ENCODE results near the gene PVALEF.
"Not testable (repeated sequence)": the region's sequence is repeated elsewhere in the genome, so short reads cannot be mapped to it uniquely, and the experiment has no call there.

The PVALEF gene

DNA sequence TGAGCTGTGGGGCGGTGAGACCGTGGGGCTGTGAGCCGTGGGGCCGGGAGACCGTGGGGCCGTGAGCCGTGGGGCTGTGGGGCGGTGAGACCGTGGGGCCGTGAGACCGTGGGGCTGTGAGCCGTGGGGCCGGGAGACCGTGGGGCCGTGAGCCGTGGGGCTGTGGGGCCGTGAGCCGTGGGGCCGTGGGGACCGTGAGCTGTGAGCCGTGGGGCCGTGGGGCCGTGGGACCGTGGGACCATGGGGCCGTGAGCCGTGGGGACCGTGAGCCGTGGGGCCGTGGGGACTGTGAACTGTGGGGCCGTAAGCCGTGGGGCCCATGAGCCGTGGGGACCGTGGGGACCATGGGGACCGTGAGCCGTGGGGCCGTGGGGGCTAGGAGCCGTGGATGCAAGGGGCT is 24.6 kb upstream of the PVALEF start:
- no peak for DNase-seq (ENCODE audit: low read depth, low spot score)
- no peak overlapping the region for H3K4me3 ChIP-seq (ENCODE audit: low read length)

DNA sequence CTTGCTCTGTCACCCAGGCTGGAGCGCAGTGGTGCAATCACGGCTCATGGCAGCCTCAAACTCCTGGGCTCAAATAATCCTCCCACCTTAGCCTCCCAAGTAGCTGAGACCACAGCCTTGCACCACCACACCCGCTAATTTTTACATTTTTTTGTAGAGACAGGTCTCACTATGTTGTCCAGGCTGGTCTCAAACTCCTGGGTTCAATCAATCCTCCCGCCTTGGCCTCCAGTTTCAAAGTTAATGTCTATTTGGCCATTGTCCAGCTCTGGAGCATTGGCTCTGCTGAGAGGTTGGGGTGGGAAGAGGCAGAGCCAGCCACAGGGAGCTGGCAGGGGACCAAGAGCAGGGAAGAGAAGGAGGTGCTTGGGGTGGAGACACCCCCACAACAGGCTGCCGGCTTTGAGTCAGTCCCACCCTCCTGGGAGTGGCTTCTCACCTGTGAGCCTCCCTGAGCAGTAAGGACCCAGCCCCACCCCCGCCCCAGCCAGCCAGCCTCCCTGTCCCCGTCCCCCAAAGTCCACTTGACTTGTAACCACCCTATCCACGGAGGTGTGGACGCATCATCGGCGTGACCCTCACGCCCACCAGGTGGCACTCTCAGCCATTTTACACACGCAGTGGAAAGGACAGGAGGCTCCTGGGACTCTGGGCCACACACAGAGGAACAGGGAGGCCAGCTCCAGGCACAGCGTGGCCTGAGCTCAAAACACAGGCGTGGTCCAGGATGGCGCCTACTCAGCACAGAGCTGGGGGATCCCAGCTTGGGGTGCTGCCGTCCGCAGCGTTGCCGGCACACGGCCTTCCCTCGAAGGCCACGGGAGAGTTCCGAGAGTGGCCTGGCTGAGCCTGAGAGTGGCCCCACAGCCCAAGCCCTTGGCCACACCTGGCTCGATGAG is 22.8 kb upstream of the PVALEF start:
- DNase-seq (ENCODE audit: low read depth, low spot score) = peak; percentile 29
- no peak overlapping the region for H3K4me3 ChIP-seq (ENCODE audit: low read length)

DNA sequence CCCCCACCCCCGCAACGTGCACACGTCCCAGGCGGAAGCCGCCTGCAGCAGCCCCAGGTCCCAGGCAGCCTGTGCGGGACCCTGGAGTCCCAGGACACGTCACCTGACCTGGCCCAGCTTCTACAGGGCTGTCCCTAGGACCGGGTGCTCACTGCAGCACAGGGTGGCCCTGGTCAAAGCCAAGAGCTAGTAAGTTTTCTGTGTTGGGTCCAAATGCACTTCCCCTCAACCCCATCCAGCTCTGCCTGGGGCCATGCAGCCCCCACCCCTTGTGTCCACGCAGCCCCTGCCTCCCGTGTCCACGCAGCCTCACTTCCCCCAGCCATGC is 22.1 kb upstream of the PVALEF start:
- no peak overlapping the region for H3K4me3 ChIP-seq (ENCODE audit: low read length)

DNA sequence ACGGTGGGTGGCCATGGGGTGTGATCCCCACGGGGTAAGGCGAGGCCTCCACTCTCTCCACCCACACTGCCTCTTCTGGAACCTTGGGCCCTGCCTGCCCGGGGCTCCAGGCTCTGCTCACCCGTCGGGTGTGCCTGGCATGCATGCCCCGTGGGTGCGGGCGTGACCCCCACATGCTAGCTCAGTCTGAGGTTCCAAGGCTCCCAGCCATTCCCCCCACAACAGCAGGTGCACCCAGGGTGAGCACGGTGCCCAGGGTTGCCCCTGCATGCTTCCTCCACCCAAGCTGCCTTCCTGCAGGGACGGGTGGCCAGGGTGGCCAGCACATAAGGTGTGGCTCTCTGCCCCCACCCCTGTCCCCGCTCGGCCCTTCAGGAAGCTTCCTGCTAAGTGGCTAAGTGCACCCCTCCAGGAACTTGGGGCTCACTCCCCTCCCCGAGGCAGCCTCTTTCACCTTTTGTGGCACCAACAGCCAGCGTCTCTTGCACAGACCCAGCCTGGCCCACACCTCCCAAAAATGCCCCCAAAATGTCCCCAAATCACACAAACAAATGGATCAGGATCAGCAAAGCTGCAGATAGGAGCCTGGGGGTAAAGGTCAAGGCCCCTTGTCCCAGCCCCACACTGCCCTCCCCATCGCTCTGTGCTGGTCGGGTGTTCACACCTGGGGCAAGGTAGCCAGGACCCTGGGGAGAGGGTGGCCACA is 21.4 kb upstream of the PVALEF start:
- DNase-seq (ENCODE audit: low read depth, low spot score) = no peak
- H3K4me3 ChIP-seq (ENCODE audit: low read length) = no peak overlapping the region

More for the DNA sequence above, 22.1 kb upstream of the PVALEF start:
- DNase-seq (ENCODE audit: low read depth, low spot score) = no peak

DNA sequence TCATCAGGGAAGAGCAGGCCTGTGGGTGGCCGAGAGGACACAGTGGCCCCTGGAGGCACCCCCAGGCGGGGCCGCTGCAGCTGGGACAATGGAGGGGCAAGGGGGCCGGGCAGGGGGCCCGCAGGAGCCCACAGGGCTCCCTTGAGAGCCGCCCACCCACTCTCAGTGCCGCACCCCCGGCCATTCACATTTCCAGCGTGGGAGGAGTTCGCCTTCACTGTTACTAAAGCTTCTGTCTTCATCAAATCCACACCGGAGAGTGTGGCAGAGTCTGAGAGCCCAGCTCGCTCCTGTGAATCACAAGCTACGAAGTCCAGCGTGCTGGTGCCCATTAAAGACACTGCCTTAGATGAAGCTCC is 20.9 kb upstream of the PVALEF start:
- DNase-seq (ENCODE audit: low read depth, low spot score) = no peak
- H3K4me3 ChIP-seq (ENCODE audit: low read length) = no peak overlapping the region

DNA sequence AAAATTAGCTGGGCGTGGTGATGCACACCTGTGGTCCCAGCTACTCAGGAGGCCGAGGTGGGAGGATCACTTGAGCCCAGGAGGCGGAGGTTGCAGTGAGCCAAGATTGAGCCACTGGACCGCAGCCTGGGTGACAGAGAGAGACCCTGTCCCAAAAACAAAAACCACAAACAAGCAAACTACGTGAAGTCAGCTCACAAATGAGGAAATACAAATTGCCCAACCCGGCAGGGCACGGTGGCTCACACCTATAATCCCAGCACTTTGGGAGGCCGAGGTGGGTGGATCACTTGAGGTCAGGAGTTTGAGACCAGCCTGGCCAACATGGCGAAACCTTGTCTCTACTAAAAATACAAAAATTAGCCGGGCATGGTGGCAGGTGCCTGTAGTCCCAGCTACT is 19.1 kb upstream of the PVALEF start:
- H3K4me3 ChIP-seq (ENCODE audit: low read length); DNase-seq (ENCODE audit: low read depth, low spot score): not testable (repeated sequence)

DNA sequence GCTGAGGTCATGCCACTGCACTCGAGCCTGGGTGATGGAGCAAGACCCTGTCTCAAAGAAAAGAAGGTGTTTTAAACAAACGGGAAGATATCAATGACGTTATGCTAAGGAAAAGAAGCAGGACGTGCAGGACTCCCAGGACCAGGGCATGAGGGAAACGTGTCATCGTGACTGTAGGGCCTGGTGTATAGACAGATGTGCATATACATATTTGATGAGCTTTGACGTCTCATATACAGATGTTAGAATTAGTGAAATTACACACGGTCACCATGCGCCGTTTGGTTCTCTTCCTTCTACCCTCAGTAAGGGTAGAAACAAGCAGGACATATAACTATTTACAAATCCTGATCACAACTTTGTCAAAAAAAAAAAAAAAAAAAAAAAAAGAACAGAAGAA is 17.6 kb upstream of the PVALEF start:
- no peak for DNase-seq (ENCODE audit: low read depth, low spot score)
- H3K4me3 ChIP-seq (ENCODE audit: low read length) = no peak overlapping the region

DNA sequence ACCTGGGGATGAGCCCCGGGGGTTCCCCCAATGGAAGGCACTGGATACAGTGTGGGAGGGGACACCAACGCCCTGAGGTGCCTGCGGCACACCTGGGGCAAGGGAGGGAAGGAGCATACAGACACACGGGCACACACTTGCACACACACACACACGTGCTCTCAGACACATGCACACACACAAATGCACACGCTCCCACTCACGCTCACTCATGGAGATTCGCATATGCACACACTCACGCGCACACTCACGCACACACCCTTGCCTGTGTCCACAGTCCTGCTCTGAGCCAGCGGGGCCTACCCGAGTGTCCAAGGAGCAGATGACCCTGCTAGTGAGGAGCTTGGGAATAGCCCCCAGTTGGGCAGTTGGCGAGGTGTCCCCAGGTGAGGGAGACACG is 16.7 kb upstream of the PVALEF start:
- no peak for DNase-seq (ENCODE audit: low read depth, low spot score)
- H3K4me3 ChIP-seq (ENCODE audit: low read length) = no peak overlapping the region

DNA sequence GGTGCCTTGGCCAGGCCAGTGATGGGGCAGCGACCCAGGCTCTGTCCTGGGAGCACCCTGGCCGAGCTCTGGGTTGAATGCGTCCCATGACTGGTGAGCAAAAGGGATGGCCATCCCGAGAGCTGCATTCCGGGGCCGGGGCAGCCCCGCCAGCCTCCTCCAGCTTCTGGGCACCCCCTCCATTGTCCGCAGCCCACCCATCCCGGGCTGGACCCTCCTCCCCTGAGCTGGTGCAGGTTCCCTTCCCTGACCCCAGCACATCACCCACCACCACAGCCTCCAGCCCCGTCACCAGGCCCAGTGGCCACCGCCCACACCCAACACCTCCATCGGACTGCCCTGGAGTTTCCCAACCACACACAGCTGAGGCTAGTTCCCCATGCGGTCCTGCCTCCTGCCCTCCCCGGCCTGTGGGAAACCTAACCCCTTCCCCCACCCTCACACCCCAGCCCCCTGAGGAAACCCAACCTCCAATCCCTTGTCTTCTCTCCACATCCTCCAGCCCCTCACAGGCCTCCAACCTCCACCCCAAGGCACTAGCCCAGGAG is 16.2 kb upstream of the PVALEF start:
- no peak overlapping the region for H3K4me3 ChIP-seq (ENCODE audit: low read length)
- no peak for DNase-seq (ENCODE audit: low read depth, low spot score)

DNA sequence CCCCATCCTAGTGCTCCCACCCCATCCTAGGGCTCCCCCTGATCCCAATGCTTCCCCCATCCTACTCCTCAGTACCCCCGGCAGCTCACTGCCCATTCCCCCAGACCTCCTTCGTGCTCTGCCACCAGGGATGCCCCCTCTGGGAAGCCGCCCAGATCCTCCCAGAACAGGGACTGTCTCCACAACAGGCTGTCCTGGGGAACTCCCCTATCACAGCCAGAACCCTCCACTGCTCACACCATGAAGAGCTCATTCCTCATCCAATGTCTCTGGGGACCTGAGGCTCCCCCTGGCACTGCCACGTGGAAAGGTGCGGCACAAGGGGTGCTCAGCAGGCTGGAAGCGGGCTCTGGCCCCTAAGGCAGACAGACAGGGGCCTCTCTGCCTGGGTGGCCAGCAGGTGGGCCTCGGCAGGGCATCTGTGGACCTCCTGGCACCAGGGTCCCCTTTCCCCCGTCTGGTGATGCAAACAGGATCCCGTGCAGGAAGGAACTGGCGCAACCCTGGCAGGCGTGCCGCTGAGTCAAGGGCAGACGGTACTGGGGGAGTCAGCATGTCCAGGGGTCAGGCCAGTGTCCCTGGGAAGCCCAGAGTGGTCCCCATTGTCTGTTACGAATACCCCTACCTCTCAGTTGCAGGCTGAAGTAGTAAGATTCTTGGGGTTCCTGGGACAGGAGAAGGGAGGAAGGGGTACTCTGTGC is 14.8 kb upstream of the PVALEF start:
- no peak overlapping the region for H3K4me3 ChIP-seq (ENCODE audit: low read length)
- no peak for DNase-seq (ENCODE audit: low read depth, low spot score)

DNA sequence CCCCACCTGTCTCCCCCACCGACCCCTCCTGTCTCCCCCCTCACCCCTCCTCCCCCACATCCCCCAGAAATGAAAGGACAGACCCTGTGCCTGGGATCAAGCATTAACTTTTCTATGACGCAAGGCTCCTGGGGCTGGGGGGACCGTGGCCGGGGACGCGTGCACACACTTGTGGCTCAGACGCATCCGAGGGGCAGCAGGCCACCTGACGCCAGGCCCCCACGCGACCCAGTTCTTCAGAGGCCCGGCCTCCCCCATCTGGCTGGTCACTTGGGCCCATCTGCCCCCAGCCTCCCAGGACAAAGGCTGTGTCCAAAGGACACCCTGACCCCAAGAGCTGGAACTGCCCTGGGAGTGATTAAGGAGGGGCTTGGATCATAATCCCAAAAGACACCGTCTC is 14.0 kb upstream of the PVALEF start:
- DNase-seq (ENCODE audit: low read depth, low spot score) = no peak

DNA sequence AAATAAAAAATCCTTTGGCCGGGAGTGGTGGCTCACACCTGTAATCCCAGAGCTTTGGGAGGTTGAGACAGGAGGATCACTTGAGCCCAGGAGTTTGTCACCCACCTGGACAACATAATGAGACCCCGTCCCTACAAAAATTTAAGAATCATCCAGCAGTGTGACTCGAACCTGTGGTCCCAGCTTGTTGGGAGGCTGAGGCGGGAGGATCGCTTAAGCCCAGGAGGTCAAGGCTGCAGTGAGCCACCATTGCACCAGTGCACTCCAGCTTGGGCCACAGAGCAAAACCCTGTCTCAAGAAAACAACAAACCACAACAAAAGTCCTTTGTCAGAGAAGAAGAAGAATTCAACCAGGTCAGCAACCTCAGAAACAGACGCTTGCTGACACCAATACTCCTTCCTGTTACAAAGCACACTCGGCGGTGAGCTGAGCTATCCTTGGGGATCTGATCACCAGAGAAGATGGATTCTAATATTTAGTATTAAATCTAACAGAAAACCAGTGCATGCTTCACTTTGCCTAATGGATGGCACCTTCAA is 12.9 kb upstream of the PVALEF start:
- no peak for DNase-seq (ENCODE audit: low read depth, low spot score)

More for the DNA sequence above, 14.0 kb upstream of the PVALEF start:
- H3K4me3 ChIP-seq (ENCODE audit: low read length) = no peak overlapping the region

DNA sequence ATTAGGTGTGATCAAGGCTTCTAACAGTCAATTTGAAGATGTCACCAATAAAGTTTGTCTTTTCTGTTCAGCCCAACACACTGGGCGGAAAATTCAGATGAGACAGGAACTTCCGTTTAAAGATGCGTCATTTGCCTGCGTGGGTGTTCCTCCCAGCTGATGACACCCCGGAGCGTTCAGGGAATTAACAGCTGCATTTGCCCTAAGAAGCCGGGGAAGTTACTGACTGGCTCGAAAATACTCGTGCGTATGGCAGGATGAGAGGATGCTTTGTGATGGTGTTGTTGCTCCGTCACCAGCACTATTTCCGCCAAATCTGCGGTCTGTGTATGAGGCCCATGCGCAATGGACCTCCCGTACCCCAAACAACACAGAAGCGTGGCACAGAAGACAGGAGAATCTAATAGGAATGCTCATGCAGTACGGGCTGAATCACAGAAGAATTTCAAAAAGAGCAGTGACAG is 11.9 kb upstream of the PVALEF start:
- no peak for DNase-seq (ENCODE audit: low read depth, low spot score)

More for the DNA sequence above, 12.9 kb upstream of the PVALEF start:
- no peak overlapping the region for H3K4me3 ChIP-seq (ENCODE audit: low read length)

DNA sequence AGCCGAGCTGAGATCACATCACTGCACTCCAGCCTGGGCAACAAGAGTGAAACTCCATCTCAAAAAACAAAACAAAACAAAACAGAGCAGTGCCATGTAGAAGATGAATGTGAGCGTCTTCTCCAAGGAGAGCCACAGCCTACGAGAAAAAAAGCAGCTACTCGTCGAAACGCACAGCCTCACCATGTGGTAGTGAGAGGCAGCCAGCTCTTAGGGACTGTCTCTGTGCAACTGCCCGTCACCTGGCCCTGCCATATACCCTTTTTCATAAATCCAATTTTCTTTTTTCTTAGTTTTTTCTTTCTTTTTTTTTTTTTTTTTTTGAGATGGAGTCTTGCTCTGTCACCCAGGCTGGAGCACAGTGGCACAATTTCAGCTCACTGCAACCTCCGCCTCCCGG is 11.3 kb upstream of the PVALEF start:
- DNase-seq (ENCODE audit: low read depth, low spot score); H3K4me3 ChIP-seq (ENCODE audit: low read length): not testable (repeated sequence)

More for the DNA sequence above, 11.9 kb upstream of the PVALEF start:
- no peak overlapping the region for H3K4me3 ChIP-seq (ENCODE audit: low read length)

DNA sequence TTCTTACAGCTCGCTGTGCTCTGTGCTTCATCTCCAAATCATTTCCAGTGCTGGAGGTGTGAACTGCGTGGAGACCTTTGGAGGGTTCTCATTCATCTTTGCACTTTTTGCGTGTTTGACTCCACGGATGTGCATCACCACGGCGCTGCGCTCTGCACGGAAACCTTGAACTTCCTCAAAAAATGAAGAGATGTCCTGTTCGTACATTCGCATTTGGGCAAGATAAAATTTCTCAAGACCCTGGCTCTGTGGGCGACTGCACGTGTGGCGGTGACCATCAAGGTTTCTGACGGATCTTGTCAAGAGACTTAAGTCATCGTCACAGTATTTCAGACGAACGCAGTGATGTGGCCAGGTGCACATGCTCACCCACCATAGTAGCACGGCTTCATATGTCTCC is 10.3 kb upstream of the PVALEF start:
- no peak for DNase-seq (ENCODE audit: low read depth, low spot score)
- H3K4me3 ChIP-seq (ENCODE audit: low read length) = no peak overlapping the region

DNA sequence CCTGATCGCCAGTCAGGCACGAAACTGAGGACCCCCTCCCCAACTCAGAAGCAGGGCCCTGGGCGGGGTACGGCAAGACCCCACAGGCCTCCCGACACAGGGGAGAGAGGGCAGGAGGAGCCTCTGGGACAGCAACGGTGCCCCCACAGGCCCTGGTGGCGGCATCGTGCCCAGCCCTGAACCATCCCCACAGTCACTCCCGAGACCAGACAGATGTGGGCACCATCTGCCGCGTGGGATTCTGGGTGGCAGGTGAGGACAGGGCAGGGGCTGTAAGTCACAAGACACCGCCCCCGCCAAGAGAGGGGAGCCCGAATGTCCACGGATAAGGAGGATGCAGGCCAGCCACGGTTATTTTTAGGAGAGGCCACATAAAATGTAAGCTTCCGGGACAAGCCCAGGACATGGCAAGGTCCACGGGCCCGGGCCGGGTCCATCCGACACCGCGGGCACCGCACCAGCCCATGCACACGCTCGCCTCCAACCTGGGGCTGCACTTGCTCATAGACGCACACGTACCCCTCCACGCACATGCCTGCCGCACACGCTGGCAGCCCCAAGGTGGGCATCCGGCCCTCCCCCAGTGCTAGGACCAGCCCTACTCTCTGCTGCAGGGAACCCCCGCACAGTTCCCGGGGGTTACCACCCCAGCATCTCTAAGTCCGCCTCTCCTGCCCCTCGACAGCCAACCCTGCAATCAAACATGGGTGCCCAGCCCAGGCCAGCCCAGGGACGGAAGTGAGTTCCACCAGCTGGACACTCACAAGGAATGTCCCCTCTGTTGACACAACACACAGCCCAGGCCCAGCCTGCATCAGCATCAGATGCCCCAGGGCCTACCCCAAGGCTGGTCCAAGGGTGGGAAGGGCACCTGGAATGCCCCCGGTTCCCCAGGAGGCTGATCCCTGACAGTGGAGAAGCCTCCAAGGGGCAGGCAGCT is 8.2 kb upstream of the PVALEF start:
- DNase-seq (ENCODE audit: low read depth, low spot score) = no peak
- H3K4me3 ChIP-seq (ENCODE audit: low read length) = no peak overlapping the region

DNA sequence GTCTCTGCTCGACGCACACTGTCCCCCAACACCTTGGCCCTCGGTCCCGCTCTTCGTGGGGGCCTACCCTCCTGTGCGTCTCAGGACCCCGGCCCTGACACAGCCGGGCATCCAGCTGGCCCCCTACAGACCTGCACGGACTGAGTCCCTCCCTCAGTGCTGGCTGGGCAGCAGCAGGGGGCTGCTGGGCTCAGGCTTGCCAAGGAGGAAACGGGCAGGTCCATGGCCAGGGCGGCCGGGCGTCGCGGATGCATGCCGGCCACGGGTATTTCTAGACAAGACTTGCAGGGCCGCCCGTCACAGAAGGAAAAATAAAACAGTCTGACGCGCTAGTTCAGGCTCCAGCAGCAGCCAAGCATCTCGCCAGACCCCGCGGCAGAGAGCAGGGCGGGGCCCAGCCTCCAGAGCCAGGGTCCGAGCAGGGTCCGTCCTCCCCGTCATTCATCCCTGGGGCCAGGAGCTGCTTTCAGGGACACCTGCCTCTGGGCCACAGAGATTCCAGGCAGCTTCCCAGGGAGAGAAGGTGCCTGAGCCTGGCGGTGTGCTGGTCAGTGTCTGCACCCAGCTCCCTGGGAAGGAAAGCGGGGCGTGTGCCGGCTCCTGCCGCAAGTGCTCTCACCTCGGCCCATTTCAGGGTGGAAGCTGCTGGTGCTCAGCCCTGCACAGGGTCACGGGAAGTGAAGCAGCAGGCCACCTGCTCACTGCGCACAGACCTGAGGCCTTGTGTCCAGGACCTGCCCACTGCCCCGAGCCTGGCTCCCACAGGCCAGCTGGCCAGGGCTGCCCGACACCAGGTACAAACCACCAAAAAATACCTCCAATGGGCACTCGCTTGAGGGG is 7.2 kb upstream of the PVALEF start:
- no peak for DNase-seq (ENCODE audit: low read depth, low spot score)
- H3K4me3 ChIP-seq (ENCODE audit: low read length) = no peak overlapping the region

All from Jurkat, Clone E6-1 (cell line).